Measurements from ENCODE around the gene CFAP119.

- TF ChIP-seq CTCF (IDR thresholded peaks at IDR 0.05; ENCODE audit: poor library complexity) (no peak), EZH2 (IDR thresholded peaks at IDR 0.05; ENCODE audit: borderline replicate concordance) (no peak)
Observed at GRCh38 chr16:30720694-30721093, 41.2 kb downstream of the CFAP119 start.

All from hepatocyte (in vitro differentiated cells).